A549 treated with AZD2906 at 1 μM for 4 hours (cell line): ENCODE measurements around the gene ARAP3. TPM values are rescaled to one million over a fixed set of nuclear protein-coding genes. Genes with fewer than 3 reads are reported as not detected.

Source experiments
- total RNA-seq: library from RNA; stranded (reverse); fragments of 200-300 nt; extraction: Qiagen RNA extraction; gene quantifications from 5 replicates; pipeline ENCODE4 v1.2.3, GENCODE V29; 2022

ARAP3 gene, protein sequence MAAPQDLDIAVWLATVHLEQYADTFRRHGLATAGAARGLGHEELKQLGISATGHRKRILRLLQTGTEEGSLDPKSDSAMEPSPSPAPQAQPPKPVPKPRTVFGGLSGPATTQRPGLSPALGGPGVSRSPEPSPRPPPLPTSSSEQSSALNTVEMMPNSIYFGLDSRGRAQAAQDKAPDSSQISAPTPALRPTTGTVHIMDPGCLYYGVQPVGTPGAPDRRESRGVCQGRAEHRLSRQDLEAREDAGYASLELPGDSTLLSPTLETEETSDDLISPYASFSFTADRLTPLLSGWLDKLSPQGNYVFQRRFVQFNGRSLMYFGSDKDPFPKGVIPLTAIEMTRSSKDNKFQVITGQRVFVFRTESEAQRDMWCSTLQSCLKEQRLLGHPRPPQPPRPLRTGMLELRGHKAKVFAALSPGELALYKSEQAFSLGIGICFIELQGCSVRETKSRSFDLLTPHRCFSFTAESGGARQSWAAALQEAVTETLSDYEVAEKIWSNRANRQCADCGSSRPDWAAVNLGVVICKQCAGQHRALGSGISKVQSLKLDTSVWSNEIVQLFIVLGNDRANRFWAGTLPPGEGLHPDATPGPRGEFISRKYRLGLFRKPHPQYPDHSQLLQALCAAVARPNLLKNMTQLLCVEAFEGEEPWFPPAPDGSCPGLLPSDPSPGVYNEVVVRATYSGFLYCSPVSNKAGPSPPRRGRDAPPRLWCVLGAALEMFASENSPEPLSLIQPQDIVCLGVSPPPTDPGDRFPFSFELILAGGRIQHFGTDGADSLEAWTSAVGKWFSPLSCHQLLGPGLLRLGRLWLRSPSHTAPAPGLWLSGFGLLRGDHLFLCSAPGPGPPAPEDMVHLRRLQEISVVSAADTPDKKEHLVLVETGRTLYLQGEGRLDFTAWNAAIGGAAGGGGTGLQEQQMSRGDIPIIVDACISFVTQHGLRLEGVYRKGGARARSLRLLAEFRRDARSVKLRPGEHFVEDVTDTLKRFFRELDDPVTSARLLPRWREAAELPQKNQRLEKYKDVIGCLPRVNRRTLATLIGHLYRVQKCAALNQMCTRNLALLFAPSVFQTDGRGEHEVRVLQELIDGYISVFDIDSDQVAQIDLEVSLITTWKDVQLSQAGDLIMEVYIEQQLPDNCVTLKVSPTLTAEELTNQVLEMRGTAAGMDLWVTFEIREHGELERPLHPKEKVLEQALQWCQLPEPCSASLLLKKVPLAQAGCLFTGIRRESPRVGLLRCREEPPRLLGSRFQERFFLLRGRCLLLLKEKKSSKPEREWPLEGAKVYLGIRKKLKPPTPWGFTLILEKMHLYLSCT (N-terminal part only)
- 3.3 to 4.8 TPM (median 4.1 TPM) in 5 replicates for total RNA-seq

DNA sequence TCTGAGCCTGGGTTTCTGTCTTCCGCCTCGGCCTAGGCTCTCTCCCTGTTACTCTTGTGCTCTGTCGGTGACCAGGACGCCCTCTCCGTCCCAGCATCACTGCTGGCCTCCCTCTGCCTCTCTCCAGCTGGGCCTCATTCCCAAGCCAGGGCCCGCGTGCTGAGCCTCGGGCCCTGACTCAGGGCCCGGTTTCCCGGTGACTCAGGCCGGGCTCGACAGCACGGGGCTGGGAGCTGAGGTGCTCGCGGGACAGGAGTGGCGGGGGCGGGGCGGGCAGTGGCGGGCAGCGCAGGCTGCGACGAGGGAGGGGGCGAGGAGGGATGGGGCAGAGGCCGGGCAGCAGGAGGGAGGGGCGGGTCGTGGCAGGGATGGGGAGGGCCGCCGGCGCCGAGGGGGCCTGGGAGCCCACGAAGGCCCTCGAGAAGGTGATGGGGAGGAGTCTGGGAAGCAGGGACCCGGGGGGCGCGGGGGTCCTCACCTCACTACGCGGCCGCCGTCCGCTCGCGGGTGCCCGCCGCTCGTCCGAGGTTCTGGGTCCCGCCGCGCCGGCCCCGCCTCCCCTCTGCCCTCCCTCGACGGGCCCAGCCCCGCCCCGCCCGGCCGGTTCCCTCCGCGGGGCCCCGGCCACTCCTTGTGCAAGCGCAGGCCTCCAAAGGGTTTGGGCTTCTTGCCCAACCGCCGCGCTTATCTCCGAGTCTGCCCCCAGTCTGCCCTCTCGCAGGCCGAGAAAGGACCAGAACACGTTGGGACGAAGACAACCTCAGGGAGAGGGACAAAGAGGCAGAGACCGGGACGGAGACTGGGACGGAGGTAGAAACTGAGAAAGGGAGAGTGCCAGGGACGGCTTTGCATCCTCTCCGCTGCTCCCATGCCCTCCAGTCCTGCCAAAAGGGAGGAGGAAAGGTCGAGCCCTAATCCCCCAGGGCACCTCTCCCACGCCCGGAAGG lies at the start of gene ARAP3:
TSS of gene ARAP3 (minus strand) at position 536 of the 947 bp plus-strand sequence. CDS start 1,744 bp downstream, outside the sequence.

DNA sequence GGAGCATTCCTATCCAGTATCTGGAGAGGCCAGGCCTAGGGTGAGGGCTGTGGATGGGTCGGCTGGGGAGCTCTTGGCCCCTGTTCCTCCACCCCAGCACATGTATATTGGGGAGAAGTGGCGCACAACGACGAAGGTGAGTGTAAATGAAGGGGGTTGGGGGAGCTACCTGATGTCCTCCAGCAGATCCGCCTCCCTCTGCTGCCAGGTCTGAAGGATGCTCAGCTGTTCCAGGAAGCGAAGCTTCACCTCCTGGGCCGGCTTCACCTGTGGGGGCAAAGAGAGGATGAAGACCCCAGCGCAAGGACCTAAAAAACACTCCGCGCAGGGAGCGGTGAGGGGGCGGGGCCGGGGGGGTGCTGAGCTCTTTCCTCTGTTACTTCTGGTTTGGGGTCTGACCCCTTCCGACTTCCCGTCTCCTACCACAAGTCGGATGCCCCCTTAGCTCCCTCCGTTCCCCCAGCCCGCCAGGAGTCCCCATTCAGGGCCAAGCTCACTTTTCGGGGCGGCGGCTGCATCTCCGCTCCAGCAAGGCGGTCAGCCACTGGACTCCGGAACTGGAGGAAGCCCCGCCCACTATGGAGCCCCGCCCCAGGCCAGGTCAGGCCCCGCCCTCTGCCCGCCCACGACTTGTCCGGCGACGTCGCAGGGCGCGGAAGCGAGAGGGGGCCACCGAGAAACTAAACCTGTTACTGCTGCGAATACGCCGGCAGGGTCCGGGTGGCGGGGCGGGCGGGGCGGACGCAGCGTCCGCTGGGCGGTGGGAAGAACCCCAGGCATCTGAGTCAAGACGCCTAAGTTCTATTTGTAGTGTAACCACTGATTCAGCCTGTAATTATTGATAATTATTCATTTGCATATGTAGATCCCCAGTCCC lies 30.9 kb downstream of the ARAP3 start, which contains the start of gene FCHSD1:
TSS of gene FCHSD1 (minus strand) at position 568 of the 877 bp plus-strand sequence. CDS start at position 518, 50 bp downstream.

DNA sequence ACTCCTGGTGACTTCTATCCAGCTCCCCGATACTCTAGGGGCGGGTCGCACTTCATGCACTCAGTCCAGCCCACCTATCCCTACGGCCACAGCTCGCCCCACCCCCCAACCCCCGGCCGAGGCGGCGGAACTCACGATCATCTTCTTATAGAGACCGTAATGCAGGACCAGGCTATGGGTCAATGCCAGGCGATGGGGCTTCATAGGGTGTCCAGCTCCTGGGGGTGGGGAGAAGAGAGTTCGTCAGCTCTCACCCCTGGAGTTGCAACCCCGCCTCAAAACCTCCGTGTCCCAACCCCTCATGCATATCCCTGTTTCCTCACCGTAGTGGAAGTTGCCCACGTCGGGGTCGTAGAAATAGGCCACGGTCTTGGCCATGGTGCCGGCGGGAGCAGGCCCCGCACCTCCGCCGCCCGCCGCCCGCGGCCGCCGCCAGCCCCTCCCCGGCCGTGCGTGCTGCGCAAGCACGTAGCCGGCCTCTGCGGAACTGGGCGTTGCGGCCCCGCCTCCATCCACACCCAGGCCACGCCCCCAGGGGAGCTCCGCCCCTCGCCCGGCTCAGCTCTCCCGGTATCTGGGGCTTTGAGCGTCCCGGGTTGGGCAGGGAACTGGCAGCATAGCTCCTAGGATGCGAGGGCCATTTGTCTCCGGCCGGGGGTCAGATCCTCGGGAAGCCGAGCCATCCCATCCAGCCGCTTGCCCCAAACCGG lies 45.5 kb downstream of the ARAP3 start, which contains the start of the genes HDAC3 and RELL2:
TSS of gene HDAC3 (minus strand) at position 437 of the 710 bp plus-strand sequence. CDS start at position 378, 59 bp downstream.
TSS of gene RELL2 (plus strand) at position 585 of the 710 bp plus-strand sequence. CDS start 1,229 bp downstream, outside the sequence.

DNA sequence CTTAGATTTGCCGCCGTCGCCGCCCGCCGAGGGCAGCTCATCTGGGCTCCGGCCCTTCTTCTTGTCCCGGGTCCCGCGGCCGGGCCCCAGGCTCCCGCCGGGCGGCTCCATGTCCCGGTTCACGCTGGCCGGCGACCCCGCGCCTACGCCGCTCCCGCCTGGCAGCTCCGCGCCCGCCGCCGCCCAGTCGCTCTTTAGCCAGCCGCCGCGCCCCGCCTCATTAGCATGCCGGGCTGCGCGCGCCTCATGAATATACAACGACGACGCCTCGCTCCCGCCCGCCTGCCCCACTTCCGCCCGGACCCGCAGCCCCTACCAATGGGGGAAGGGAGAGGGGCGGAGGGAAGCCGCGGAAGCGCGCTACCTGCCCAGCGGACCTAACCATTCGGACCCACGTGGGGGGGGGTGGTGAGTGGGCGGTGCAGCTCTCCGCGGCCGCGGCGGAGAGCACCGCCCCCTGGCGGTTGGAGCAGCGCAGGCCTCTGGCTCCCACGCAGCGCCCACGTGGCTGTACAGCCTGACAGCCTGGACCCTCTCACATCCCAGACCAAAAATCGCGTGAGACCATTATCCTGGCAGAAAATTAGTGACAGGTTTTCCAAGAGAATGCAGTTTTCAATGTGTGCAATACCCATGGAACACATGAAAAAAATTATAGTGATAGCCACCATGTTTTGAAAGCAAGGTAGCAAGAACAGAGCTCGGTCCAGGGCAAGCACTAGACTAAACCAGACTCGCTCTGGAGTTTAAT lies 63.1 kb downstream of the ARAP3 start, which contains the start of gene DIAPH1:
TSS of gene DIAPH1 (minus strand) at position 197 of the 751 bp plus-strand sequence. CDS start at position 111, 86 bp downstream.

Other genes starting within 250 kb of the ARAP3 start
- 5.0 to 6.6 TPM (median 5.7 TPM) in 5 replicates for gene PCDHGC3, start 206.3 kb downstream of the ARAP3 start, total RNA-seq
- 0.02 to 0.07 TPM in 2 of 5 replicates, not detected in the others for gene PCDHGC4, start 197.2 kb downstream of the ARAP3 start, total RNA-seq
- 0.02 to 0.03 TPM in 2 of 5 replicates, not detected in the others for gene PCDHGC5, start 193.1 kb downstream of the ARAP3 start, total RNA-seq
- 87.8 to 96.8 TPM (median 93.1 TPM) in 5 replicates for gene DIAPH1, start 63.2 kb downstream of the ARAP3 start, total RNA-seq
- gene HDAC3, start 45.4 kb downstream of the ARAP3 start, total RNA-seq: 44.8 to 50.8 TPM (median 47.2 TPM) in 5 replicates
- 4.0 to 5.2 TPM (median 4.6 TPM) in 5 replicates for gene RELL2, start 45.2 kb downstream of the ARAP3 start, total RNA-seq
- 6.8 to 10.3 TPM (median 9.6 TPM) in 5 replicates for gene FCHSD1, start 30.8 kb downstream of the ARAP3 start, total RNA-seq
- gene PCDH1, start 196.2 kb upstream of the ARAP3 start, total RNA-seq: 2.1 to 3.8 TPM (median 3.4 TPM) in 5 replicates
- gene DELE1, start 241.6 kb upstream of the ARAP3 start, total RNA-seq: 47.6 to 56.4 TPM (median 55.7 TPM) in 5 replicates